ENCODE data around the gene SPATA6L. TPM values are rescaled to one million over a fixed set of nuclear protein-coding genes. Genes with fewer than 3 reads are reported as not detected.

SPATA6L gene
- polyA plus RNA-seq, 1 of the 3 experiments (the other 2 are of a cell fraction) = 0.44 TPM

DNA sequence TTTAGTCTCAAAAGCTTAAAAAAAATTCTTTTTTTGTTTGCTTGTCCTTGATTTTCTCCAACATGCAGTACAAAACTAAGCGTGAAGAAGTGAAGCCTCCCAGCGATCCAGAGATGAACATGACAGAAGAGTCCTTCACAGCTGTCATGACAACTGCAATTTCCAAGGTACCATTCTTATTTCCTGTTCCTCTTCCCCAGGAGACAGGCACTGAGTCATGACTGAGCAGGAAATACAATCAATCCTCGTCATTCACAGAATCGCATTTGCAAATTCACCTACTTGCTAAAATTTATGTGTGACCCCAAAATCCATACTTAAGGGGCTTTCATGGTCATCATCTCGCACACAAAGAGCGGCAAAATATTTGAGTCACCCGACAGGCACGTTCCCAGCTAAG, 98.7 kb downstream of the SPATA6L start:
- Histone ChIP-seq H2AFZ (ENCODE audit: low read depth) (no peak overlapping the region), H3K4me3 (ENCODE audit: low read depth in 2 of 2, low read length in 1 of 2) (no peak overlapping the region), H3K79me2 (ENCODE audit: insufficient read depth) (no peaks in the 10 kb centered on the region), H3K27me3 (ENCODE audit: insufficient read depth) (no peaks in the 10 kb centered on the region), H3K36me3 (replicated peaks in 1 of 2; ENCODE audit: control insufficient read depth in 1 of 2, insufficient read depth in 2 of 2, low read length in 1 of 2) (no peaks in the 10 kb centered on the region), H3K4me2 (no peak overlapping the region), H3K9ac (no peak overlapping the region), H3K9me2 (no peaks in the 10 kb centered on the region), H3K27ac (ENCODE audit: low read depth in 2 of 2, low read length in 1 of 2) (no peak overlapping the region), H3K4me1 (ENCODE audit: control insufficient read depth in 1 of 2, insufficient read depth in 2 of 2, low read depth in 1 of 2, low read length in 1 of 2) (no peaks in the 10 kb centered on the region), H4K20me1 (ENCODE audit: insufficient read depth) (no peaks in the 10 kb centered on the region), H3F3A (replicated peaks; ENCODE audit: insufficient read depth) (no peaks in the 10 kb centered on the region), H3K9me3 (no peaks in the 10 kb centered on the region)
- ChIA-PET POLR2A (no interaction called here), CTCF (no interaction called here)
- whole genome bisulfite sequencing (ENCODE audit: low lambda C conversion rate) = 73% methylated on average over 8 of the region's 8 CpGs
- no peak for DNase-seq
- TF ChIP-seq RCOR1 (IDR thresholded peaks at IDR 0.05; ENCODE audit: low read length) (no peak), GATA2 (CRISPR knock-in tag; IDR thresholded peaks at IDR 0.05) (no peak), MXI1 (IDR thresholded peaks at IDR 0.05; ENCODE audit: low read depth, low read length) (no peak), EZH2phosphoT487 (IDR thresholded peaks at IDR 0.05; ENCODE audit: borderline replicate concordance, low read depth) (no peak), FOSL2 (IDR thresholded peaks at IDR 0.05; ENCODE audit: borderline replicate concordance, low read depth) (no peak), SMC3 (IDR thresholded peaks at IDR 0.05; ENCODE audit: low read depth, low read length) (no peak), FOXJ3 (CRISPR knock-in tag; IDR thresholded peaks at IDR 0.05) (no peak)

GRCh38 chr9:4566806-4567205, 99.5 kb downstream of the SPATA6L start:
- H3K36me3 ChIP-seq (replicated peaks in 1 of 2; ENCODE audit: control insufficient read depth in 1 of 2, insufficient read depth in 2 of 2, low read length in 1 of 2) = no peaks in the 10 kb centered on the region
- no peak overlapping the region for H3K27ac ChIP-seq (ENCODE audit: low read depth in 2 of 2, low read length in 1 of 2)
- no peak for DNase-seq
- no peaks in the 10 kb centered on the region for H3K4me1 ChIP-seq (ENCODE audit: control insufficient read depth in 1 of 2, insufficient read depth in 2 of 2, low read depth in 1 of 2, low read length in 1 of 2)
- ChIA-PET POLR2A (no interaction called here), CTCF (interaction anchor here (1.0 kb wide), 1 partner anchor 17 kb away, joined by 3 read pairs; no protein-coding TSS in a partner anchor)
- no peaks in the 10 kb centered on the region for H3K9me3 ChIP-seq
- H3F3A ChIP-seq (replicated peaks; ENCODE audit: insufficient read depth) = no peaks in the 10 kb centered on the region
- H4K20me1 ChIP-seq (ENCODE audit: insufficient read depth) = no peaks in the 10 kb centered on the region
- H3K9ac ChIP-seq = no peak overlapping the region
- H3K4me2 ChIP-seq = no peak overlapping the region
- TF ChIP-seq MAX (IDR thresholded peaks at IDR 0.05; ENCODE audit: low read depth) (no peak), YY1 (IDR thresholded peaks at IDR 0.05; ENCODE audit: low read depth) (no peak), EP300 (IDR thresholded peaks at IDR 0.05; ENCODE audit: borderline replicate concordance in 1 of 2, low read depth in 1 of 2, low read length in 1 of 2) (no peak), POLR2AphosphoS5 (IDR thresholded peaks at IDR 0.05; ENCODE audit: low read depth, low read length) (no peak), JUND (IDR thresholded peaks at IDR 0.05) (no peak), FOSL2 (IDR thresholded peaks at IDR 0.05; ENCODE audit: borderline replicate concordance, low read depth) (no peak), RFX5 (IDR thresholded peaks at IDR 0.05; ENCODE audit: low read length) (no peak), NRF1 (IDR thresholded peaks at IDR 0.05; ENCODE audit: low read depth, low read length) (no peak), TCF12 (IDR thresholded peaks at IDR 0.05) (no peak), NFIC (IDR thresholded peaks at IDR 0.05; ENCODE audit: borderline replicate concordance) (no peak), TAF1 (IDR thresholded peaks at IDR 0.05; ENCODE audit: borderline replicate concordance, low read depth, low read length) (no peak), ZBTB33 (IDR thresholded peaks at IDR 0.05; ENCODE audit: borderline replicate concordance, low read depth) (no peak), ELF1 (IDR thresholded peaks at IDR 0.05) (no peak)
- TF ChIP-seq, protein P1, sequence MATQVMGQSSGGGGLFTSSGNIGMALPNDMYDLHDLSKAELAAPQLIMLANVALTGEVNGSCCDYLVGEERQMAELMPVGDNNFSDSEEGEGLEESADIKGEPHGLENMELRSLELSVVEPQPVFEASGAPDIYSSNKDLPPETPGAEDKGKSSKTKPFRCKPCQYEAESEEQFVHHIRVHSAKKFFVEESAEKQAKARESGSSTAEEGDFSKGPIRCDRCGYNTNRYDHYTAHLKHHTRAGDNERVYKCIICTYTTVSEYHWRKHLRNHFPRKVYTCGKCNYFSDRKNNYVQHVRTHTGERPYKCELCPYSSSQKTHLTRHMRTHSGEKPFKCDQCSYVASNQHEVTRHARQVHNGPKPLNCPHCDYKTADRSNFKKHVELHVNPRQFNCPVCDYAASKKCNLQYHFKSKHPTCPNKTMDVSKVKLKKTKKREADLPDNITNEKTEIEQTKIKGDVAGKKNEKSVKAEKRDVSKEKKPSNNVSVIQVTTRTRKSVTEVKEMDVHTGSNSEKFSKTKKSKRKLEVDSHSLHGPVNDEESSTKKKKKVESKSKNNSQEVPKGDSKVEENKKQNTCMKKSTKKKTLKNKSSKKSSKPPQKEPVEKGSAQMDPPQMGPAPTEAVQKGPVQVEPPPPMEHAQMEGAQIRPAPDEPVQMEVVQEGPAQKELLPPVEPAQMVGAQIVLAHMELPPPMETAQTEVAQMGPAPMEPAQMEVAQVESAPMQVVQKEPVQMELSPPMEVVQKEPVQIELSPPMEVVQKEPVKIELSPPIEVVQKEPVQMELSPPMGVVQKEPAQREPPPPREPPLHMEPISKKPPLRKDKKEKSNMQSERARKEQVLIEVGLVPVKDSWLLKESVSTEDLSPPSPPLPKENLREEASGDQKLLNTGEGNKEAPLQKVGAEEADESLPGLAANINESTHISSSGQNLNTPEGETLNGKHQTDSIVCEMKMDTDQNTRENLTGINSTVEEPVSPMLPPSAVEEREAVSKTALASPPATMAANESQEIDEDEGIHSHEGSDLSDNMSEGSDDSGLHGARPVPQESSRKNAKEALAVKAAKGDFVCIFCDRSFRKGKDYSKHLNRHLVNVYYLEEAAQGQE (IDR thresholded peaks at IDR 0.05; ENCODE audit: low read depth, low read length) = no peak
- TF ChIP-seq, protein P2, sequence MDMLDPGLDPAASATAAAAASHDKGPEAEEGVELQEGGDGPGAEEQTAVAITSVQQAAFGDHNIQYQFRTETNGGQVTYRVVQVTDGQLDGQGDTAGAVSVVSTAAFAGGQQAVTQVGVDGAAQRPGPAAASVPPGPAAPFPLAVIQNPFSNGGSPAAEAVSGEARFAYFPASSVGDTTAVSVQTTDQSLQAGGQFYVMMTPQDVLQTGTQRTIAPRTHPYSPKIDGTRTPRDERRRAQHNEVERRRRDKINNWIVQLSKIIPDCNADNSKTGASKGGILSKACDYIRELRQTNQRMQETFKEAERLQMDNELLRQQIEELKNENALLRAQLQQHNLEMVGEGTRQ (IDR thresholded peaks at IDR 0.05; ENCODE audit: borderline replicate concordance, low read depth, low read length) = no peak
- no peaks in the 10 kb centered on the region for H3K27me3 ChIP-seq (ENCODE audit: insufficient read depth)
- no peaks in the 10 kb centered on the region for H3K79me2 ChIP-seq (ENCODE audit: insufficient read depth)
- no peak overlapping the region for H3K4me3 ChIP-seq (ENCODE audit: low read depth in 2 of 2, low read length in 1 of 2)
- H3K9me2 ChIP-seq = no peaks in the 10 kb centered on the region
- H2AFZ ChIP-seq (ENCODE audit: low read depth) = no peak overlapping the region
- 29% methylated on average over 2 of the region's 2 CpGs for WGBS (ENCODE audit: low lambda C conversion rate)

All from SK-N-SH (cell line).